Measurements from ENCODE around the gene RUSF1. TPM values are rescaled to one million over a fixed set of nuclear protein-coding genes. Genes with fewer than 3 reads are reported as not detected.
A peak's percentile ranks its signal among the peaks of the same experiment; 100 is the strongest.
"Not testable (repeated sequence)": the region's sequence is repeated elsewhere in the genome, so short reads cannot be mapped to it uniquely, and the experiment has no call there.

Gene RUSF1
- total RNA-seq, 1 experiment from 2014 or later: 53.9 TPM

DNA sequence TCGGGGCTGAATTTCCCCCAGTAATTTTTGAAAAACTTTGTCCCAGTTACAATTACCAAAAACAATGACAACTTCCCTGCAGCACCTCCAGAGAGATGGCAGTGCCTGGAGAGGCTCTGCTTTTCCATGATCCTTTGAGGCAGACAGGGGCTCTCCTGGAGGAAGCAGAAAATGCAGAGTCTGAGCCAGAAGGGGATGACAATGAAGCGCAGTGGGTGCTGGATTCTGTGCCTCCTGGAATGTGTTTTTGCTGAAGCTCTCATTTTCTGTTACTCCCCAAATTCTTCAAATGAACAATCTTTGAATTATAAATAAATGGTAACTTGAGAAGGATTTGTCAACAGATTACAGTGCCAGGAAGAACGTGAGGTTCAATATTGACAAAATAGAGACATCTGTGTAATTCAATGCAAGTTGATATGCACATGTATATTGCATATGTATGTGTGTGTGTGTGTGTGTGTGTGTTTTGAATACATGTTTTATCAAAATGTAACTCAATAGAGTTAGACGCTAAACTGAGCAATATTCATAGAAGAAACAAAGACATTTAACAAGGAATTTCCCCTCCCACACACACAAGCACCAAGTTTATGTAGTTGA, 9.7 kb upstream of the RUSF1 start:
- DNase-seq (ENCODE audit: low read depth): no peak

DNA sequence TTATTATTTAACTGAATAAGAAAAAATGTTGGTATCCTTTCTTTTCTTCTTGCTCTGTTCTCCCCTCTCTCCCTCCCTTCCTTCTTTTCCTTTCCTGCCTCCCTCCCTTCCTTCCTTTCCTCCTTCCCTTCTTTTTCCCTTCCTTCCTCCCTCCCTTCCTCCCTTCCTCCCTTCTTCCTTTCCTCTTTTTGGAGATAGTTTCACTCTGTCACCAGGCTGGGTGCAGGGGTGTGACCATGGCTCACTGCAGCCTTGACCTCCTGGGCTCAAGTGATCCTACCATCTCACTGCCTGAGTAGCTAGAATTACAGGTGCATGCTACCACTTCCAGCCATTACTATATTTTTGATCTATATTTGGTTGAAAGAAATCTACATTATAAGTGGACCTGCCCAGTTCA, 5.7 kb upstream of the RUSF1 start:
- DNase-seq (ENCODE audit: low read depth): no peak

DNA sequence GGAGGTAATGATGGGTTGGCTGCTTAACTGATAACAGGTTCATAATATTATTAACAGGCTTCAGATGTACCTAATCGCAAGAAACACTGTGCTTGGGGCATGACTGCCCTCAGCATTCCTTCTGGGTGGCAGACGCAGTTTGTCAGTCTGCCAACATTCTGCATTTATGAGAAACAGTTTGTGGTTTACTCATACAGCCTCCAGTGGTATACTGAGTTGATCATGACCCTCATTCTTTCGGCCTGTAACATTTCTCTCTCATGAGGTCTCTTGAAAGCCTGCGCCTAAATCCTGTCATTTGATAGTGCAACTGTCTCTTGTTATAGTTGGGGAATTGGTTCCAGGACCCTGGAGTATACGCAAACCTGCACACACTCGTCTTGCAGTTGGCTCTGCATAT, 4.9 kb upstream of the RUSF1 start:
- peak; percentile 85 for DNase-seq (ENCODE audit: low read depth)

DNA sequence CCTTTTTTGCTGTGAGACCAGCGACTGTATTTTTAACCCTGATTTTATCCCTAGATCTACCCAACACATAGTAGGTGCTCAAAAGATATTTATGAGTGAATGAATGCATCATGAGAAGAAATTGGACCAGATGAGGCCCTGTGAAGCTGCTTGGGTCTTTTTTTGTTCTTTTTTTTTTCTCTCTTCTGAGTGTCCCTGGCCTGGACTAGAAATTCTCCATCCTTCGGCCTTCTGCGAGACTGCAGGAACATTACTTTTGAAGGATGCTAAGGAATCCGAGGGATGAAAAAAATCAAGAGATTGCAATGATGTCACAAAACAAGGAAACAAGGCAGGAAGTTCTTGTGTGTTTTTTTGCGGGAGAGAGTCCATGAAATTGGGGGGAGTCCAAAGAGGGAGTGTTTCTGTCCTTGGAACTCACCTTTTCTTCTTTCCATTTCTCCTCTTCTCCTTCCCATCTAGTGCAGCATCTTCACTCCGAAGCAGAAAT, 560 bp upstream of the RUSF1 start:
- DNase-seq (ENCODE audit: low read depth): peak; percentile 50

DNA sequence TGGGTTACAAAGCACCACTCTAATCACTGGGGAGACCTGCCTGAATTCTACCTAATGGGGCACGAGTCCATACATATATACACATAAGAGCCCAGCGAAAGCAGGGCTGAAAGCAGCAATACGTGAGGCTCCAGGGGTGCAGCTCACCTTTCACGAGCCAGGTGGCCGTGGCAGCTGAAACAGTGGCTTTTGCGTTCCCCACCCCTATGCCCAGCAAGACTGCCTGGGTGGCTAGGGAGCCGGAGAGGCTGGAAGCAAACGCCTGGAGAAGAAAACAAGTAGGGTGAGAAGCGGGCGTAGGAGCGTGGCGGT, 618 bp downstream of the RUSF1 start:
- no peak for DNase-seq (ENCODE audit: low read depth)

DNA sequence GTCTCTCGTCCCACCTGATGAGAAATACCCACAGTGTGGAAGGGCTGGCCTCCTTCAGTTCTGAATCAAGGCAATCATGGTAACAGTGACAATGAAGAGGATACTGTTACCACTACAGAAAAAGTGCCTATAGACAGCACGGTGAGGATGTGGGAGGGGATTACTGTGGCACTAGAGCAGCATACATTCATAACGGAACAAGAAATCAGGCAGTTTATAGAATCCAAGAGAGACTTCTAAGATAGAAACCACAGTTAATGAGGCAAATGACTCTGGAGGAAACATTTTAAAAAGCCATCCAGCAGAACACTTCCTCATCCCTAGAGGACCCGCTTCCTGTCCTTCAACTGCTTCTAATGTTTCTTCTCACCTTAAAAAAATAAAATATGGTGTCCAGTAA, 2.7 kb downstream of the RUSF1 start:
- DNase-seq (ENCODE audit: low read depth): no peak

DNA sequence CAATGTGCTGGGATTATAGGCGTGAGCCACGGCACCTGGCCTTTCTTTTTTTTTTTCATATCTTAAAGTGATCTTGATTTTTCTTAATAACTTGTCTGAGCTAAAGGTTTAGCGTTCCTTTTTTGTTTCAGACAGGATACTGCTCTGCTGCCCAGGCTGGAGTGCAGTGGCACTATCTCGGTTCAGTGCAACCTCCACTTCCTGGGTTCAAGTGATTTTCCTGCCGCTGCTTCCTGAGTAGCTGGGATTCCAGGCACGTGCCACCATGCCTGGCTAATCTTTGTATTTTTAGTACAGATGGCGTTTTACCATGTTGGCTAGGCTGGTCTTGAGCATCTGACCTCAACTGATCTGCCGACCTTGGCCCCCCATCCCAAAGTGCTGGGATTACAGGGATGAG, 4.0 kb downstream of the RUSF1 start:
- no peak for DNase-seq (ENCODE audit: low read depth)

DNA sequence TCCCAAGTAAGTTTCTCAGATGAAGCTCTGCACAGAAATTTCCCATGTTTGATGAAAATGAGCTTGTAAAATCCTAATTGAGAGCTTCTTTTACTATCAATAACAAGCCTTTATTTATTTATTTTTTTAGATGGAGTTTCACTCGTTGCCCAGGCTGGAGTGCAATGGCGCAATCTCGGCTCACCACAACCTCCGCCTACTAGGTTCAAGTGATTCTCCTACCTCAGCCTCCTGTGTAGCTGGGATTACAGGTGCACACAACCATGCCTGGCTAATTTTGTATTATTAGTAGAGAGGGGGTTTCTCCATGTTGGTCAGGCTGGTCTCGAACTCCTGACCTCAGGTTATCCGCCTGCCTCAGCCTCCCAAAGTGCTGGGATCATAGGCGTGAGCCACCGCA, 4.6 kb downstream of the RUSF1 start:
- DNase-seq (ENCODE audit: low read depth): not testable (repeated sequence)

DNA sequence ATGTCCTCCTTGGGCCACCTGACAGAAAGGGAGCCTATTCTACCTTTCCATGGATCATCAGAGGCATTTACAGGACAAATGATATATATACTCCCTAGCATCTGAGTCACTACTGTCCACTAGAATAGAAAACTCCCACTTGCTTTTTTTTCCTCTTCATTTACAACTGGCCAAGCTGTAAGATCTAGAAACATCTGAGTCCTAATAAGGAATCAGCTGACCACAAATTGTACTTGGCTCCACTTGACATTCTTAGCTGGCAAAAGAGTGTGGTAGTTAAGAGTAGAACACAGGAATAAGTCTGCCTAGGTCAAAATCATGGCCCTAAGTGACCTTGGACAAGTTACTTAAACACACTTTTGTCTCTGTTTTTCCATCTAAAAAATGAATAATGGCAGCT, 5.2 kb downstream of the RUSF1 start:
- DNase-seq (ENCODE audit: low read depth): peak; percentile 34

DNA sequence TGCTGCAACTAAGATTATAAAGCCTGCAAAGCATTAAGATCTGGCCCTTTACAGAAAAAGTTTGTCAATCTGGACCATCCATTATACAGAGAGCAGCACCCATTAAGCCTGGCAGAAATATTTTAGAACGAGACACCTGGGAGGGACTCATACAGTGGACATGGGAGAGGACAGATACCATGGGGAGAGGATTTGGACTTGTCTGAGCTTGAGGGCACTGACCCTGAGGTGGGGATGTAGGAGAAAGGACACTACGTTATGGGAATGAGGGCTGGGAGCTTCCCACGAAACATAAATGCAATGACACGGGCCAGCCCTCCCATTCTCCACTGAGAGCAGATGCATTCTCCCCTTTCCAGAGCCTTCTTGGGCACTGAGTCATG, 6.2 kb downstream of the RUSF1 start:
- no peak for DNase-seq (ENCODE audit: low read depth)

DNA sequence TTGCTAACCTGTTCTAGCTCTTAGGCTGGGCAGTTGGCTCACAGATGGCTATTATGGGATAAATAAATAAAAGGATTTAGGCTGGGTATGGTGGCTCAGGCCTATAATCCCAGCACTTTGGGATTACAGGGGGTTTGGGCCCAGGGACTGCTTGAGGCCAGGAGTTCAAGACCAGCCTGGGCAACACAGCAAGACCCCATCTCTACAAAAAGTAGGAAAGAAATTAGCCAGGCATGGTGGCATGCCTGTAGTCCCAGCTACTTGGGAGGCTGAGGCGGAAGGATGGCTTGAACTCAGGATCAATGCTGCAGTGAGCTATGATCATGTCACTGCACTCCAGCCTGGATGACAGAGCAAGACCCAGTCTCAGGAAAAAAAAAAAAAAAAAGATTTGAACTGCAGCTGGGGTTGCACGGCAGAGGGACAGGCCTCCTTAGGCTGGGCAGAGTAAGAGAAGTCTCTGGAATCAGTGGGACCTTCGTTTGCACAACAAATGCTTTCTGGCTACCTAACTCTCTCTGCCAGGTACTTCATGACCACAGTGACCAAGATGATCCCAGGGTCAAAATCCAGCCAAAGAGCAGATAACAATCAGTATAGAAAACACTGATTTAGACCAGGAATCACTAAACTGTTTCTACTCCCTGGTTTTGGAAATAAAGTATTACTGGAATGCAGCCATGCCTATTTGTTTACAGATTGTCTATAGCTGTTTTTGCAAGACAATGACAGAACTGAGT, 6.8 kb downstream of the RUSF1 start:
- DNase-seq (ENCODE audit: low read depth): no peak

DNA sequence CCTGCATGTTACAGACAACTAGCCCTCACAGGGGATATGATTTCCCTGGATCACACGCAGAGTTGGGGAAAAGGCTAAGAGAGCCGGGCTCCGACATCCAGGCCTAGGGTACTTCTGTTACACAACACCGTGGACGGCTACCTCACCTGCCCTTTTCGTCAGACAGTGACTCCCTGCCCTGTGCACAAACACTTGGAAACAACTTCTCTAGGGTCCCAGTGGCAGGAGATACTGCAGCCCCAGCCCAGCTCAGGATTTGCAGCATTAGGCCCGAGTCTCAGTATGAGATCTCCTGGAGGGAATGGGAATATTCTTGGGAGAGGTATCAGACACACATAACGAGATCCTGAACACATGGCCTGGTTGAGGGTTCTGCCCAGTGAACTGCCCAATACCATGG, 8.3 kb downstream of the RUSF1 start:
- DNase-seq (ENCODE audit: low read depth): no peak

DNA sequence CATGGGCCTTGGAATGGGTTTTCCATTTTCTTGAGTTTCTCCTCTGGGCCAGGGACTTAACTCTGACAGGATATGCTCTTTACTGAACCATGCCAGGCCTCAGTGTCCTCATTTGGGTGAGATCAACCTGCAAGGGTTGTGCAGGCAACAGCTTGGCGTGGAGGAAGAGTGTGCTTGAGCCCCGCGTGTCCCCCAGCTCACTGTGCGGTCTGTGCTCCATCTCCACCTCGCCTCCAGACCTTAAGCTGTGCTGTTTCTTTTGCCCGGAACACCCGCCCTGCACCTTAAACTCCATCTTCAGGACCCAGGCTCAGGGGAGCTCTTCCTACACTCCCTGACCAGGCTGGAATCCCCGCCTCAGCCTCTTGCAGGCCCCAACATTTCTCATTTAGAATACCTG, 9.7 kb downstream of the RUSF1 start:
- DNase-seq (ENCODE audit: low read depth): no peak

DNA sequence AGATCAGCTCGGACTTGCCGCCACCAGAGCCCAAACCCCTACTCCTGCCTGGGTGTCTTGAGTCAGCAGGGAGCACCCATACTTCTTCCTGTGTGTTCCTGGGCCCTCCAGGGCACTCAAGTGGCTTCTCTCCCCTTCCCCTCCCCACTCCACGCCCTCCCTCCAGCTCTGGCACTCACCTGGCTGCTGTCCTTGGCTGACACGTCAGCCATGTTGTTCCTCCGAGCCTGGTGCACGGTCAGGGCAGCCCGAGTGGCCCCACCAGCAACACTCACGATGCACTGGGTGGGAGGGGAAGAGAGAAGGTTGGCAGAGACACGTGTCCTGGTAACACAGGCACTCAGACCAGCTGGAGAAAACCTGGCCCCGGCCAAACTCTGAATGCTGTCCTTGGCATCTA, 11.5 kb downstream of the RUSF1 start:
- no peak for DNase-seq (ENCODE audit: low read depth)

DNA sequence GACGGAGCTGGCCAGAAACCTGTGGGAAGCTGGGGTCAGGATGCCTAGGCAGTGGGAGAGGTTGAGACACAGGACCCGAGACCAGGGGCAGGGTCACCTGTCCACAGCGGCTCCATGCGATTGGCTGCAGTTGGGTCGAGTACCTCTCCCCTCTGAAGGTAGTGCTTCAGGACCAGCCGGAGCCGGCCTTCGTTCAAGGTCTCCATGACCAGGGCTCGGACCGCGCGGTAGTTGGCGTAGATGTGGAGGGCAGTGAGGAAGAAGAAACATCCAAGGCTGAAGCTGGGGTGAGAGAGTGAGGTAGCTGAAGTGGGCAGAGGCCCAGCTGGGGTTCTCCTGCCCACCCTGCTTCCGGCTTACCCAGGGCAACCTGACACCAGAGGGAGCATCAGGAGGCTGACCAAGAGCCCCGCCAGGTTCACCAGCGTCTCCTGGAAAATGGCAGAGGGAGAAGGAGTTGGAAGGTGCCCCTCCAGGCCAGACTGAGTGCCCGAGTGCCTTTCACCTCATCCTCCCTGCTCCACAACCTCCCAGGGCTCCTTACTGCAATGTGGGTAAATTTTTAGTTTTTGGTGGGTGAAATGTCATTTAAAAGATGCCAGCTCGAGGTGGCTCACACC, 14.6 kb downstream of the RUSF1 start:
- DNase-seq (ENCODE audit: low read depth): no peak

DNA sequence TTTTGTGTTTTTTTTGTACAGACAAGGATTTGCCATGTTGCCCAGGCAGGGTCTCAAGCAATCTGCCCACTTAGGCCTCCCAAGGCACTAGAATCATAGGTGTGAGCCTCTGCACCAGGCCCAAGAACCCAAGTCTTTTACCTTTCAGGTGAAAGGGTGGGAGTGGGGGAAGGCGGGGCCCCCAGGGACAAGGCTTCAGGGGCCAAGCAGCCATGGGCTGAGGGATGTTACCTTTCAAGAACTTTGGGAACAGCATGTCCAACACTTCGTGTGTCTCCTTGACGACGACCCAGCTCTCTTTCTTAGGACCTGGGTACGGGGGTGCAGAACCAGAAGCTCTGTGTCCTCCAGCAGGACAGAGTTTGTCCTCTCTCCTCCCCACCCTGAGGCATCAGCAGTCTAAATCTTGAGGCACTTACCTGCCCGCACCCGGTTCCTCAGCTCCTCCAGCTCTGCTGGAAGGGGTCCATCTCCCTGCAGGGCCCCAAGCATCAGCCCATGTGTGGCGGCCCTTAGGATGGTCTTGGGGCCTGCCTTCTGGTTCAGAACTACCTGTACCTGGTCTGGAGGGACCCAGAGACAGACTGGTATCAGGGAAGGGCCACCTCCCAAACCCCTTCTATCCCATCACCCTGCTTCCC, 16.3 kb downstream of the RUSF1 start:
- DNase-seq (ENCODE audit: low read depth): no peak

DNA sequence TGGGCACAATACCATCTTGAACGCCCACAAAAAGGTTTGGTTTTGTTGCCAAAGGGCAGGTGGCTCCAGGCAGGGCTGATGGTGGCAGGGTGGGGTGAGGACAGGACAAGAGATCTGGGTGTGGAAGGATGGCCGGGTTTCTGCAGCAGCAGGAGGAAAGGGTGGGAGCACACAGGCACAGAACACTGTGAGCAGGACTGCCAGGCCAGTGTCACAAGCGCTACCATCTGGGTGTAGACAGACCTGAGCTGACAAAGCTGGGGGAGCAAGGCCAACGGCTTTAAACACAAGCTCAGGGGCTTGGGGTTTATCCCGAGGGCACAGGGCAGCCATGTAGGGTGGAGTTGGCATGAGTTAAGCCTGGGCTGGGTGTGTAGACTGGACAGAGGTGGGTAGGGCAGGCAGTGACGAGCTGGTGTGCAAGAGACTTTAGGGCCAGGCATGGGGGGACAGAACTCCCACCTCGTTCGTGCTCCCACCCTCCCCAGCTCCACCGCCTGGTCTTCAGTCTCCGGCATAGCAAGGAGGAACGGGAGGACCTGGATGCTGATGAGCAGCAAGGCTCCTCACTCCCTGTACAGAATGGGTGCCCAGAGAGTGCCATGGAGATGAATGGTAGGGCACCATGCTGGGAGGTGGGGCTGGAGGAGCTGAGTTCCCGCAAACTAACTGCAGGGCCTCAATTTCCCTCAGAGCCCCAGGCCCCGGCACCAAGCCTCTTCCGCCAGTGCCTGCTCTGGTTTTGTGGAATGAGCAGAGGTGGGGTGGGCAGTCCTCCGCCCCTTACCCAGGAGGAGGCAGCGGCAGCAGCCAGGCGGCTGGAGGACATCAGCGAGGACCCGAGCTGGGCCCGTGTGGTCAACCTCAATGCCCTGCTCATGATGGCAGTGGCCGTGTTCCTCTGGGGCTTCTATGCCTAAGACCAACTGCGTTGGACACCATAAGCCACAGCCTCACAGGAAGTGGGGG, 18.3 kb downstream of the RUSF1 start:
- DNase-seq (ENCODE audit: low read depth): no peak

DNA sequence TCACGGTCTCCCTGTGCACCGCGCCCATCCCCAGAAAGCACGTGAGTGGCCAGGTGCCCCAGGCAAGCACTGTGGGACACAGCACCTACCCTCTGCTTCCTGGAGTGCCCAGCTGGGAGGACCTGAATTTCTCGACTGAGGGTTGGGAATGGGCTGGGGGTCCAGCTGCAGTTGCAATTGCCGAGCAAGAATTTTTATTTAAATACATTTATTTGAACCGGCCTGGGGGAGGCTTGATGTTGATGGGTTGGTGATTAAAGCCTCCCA, 19.0 kb downstream of the RUSF1 start:
- DNase-seq (ENCODE audit: low read depth): no peak

DNA sequence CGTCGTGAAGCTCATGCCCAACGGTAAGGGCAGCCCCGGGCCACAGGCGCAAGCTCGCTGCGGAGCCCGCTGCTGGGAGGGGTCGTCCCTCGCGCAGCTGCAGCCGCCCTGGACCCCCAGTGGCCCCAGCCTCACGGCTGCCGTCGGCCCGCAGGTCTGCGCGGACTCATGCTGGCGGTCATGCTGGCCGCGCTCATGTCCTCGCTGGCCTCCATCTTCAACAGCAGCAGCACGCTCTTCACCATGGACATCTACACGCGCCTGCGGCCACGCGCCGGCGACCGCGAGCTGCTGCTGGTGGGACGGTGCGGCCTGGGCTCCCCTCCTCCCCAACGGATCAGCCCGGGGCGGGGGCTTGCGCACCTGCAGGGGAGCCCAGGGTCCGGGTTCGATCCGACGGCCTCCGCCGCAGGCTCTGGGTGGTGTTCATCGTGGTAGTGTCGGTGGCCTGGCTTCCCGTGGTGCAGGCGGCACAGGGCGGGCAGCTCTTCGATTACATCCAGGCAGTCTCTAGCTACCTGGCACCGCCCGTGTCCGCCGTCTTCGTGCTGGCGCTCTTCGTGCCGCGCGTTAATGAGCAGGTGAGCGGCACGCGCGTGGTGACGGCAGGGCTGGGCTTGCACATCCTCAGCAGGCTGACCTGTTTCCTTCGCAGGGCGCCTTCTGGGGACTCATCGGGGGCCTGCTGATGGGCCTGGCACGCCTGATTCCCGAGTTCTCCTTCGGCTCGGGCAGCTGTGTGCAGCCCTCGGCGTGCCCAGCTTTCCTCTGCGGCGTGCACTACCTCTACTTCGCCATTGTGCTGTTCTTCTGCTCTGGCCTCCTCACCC, 19.5 kb downstream of the RUSF1 start:
- DNase-seq (ENCODE audit: low read depth): no peak

DNA sequence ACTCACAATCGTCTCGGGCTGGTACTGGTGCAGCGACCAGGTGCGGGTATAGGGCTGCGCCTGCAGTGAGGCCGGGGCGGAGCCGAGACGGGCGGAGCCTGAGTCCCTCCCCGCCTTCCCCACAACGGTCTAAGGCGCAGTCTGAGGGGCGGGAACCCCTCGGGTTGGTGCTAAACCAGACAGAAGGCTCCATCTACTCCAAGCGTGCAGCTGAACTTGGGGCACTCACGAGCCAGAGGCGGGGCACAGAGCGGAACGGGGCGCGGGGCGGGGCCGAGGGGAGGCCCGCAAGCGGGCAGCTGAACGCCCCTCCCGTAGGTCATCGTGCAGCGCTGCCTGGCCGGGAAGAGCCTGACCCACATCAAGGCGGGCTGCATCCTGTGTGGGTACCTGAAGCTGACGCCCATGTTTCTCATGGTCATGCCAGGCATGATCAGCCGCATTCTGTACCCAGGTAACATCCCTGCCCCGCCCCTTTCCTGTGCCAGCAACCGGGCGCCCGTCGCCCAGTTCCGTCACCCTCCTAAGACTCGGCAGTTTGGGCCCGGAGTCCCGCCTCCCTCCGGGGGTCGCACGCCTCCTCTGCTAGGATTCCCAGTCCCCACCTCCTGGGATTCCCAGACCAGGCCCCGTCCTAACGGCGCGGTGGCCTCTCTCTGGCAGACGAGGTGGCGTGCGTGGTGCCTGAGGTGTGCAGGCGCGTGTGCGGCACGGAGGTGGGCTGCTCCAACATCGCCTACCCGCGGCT, 20.3 kb downstream of the RUSF1 start:
- DNase-seq (ENCODE audit: low read depth): peak; percentile 24

Data from LHCN-M2 (cell line).